ENCODE measurements around the gene GRIK4. TPM values are rescaled to one million over a fixed set of nuclear protein-coding genes. Genes with fewer than 3 reads are reported as not detected.

GRIK4 gene
- total and polyA plus RNA-seq, 9 of the 15 experiments (the other 6 are each of a cell fraction or from before 2014, with no cell fraction given): not detected

GRCh38 chr11:120538707-120539106 lies 27.2 kb downstream of the GRIK4 start:
- H3K36me3 ChIP-seq (ENCODE audit: control insufficient read depth, insufficient read depth, low read length): no peaks in the 10 kb centered on the region
- no peaks in the 10 kb centered on the region for H4K20me1 ChIP-seq (replicated peaks; ENCODE audit: control insufficient read depth, insufficient read depth, low read length)
- DNase-seq (ENCODE audit: extremely low read depth in 1 of 4, low spot score in 3 of 4) (no peak), FAIRE-seq (no peak), ATAC-seq (no peak)
- H3K9me3 ChIP-seq (replicated peaks; ENCODE audit: control insufficient read depth, insufficient read depth, low read depth, low read length): no peaks in the 10 kb centered on the region
- intact Hi-C loops (cut with micrococcal nuclease): no loop called here
- CTCF ChIA-PET (ENCODE audit: low intra/inter-chr PET ratio): no interaction called here
- POLR2A ChIA-PET: interaction anchor here (0.6 kb wide), 1 partner anchor 10 kb away, joined by 4 read pairs; no protein-coding TSS in a partner anchor
- H3K27me3 ChIP-seq (ENCODE audit: control insufficient read depth in 2 of 2, insufficient read depth in 2 of 2, low read length in 2 of 2): peaks cover 9 to 57% of the 10 kb centered on the region in 2 experiments; a peak in 4 of 5 replicates
- no TSS peak for BruUV-seq (replicated peaks)
- in situ Hi-C loops (cut with MboI): no loop called here
- 0 out of 5 replicates have a peak, but pooled peaks cover 0 to 3% of the 10 kb centered on the region in 2 experiments for H3K4me1 ChIP-seq (replicated peaks in 1 of 2; ENCODE audit: control insufficient read depth in 2 of 2, insufficient read depth in 2 of 2, low read length in 2 of 2)
- H3K4me2 ChIP-seq (ENCODE audit: insufficient read depth, low read length): no peak overlapping the region
- H3K79me2 ChIP-seq (ENCODE audit: control insufficient read depth, insufficient read depth, low read length): no peaks in the 10 kb centered on the region
- no peak overlapping the region for H3K4me3 ChIP-seq
- H2AFZ ChIP-seq (ENCODE audit: low read depth, low read length): no peak overlapping the region
- H3K9ac ChIP-seq (ENCODE audit: insufficient read depth in 1 of 2, low read depth in 2 of 2, low read length in 2 of 2): no peak overlapping the region
- 6% methylated on average over 2 of the region's 2 CpGs for WGBS (ENCODE audit: insufficient coverage, low coverage, missing lambda C conversion rate)
- no peaks in the 10 kb centered on the region for H3K9me1 ChIP-seq (ENCODE audit: control insufficient read depth, insufficient read depth, low read length)
- no peak for TF ChIP-seq ZNF41 (CRISPR knock-in tag; conservative IDR thresholded peaks at IDR 0.05)
- TF ChIP-seq ZNF717 (CRISPR knock-in tag; IDR thresholded peaks at IDR 0.05): no peak
- no peak for TF ChIP-seq ARNT (IDR thresholded peaks at IDR 0.05)
- TF ChIP-seq ZNF212 (CRISPR knock-in tag; IDR thresholded peaks at IDR 0.05): no peak
- TF ChIP-seq ZNF217 (CRISPR knock-in tag; IDR thresholded peaks at IDR 0.05): no peak
- TF ChIP-seq PCBP2 (IDR thresholded peaks at IDR 0.05; ENCODE audit: low read depth, low read length, poor library complexity, severe bottlenecking): no peak
- no peak for TF ChIP-seq ZC3H4 (CRISPR knock-in tag; IDR thresholded peaks at IDR 0.05; ENCODE audit: borderline replicate concordance)
- TF ChIP-seq, protein P1, sequence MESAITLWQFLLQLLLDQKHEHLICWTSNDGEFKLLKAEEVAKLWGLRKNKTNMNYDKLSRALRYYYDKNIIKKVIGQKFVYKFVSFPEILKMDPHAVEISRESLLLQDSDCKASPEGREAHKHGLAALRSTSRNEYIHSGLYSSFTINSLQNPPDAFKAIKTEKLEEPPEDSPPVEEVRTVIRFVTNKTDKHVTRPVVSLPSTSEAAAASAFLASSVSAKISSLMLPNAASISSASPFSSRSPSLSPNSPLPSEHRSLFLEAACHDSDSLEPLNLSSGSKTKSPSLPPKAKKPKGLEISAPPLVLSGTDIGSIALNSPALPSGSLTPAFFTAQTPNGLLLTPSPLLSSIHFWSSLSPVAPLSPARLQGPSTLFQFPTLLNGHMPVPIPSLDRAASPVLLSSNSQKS (CRISPR knock-in tag; IDR thresholded peaks at IDR 0.05): no peak
- TF ChIP-seq, protein P2, sequence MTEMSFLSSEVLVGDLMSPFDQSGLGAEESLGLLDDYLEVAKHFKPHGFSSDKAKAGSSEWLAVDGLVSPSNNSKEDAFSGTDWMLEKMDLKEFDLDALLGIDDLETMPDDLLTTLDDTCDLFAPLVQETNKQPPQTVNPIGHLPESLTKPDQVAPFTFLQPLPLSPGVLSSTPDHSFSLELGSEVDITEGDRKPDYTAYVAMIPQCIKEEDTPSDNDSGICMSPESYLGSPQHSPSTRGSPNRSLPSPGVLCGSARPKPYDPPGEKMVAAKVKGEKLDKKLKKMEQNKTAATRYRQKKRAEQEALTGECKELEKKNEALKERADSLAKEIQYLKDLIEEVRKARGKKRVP (CRISPR knock-in tag; IDR thresholded peaks at IDR 0.05): no peak
- TF ChIP-seq TCF7 (IDR thresholded peaks at IDR 0.05; ENCODE audit: borderline replicate concordance): no peak
- TF ChIP-seq KAT2B (IDR thresholded peaks at IDR 0.05; ENCODE audit: low read depth, low read length): no peak
- no peak for TF ChIP-seq FOXK2 (conservative IDR thresholded peaks at IDR 0.05 in 1 of 2, IDR thresholded peaks at IDR 0.05 in 1 of 2; ENCODE audit: low read depth in 2 of 2)
- no peak for TF ChIP-seq LARP7 (IDR thresholded peaks at IDR 0.05)
- no peak for TF ChIP-seq ZBTB26 (CRISPR knock-in tag; IDR thresholded peaks at IDR 0.05)
- TF ChIP-seq ADNP (tag; IDR thresholded peaks at IDR 0.05): no peak
- no peak for TF ChIP-seq SMARCE1 (IDR thresholded peaks at IDR 0.05)
- TF ChIP-seq SMAD4 (CRISPR knock-in tag; conservative IDR thresholded peaks at IDR 0.05): no peak
- no peak for TF ChIP-seq TAF15 (IDR thresholded peaks at IDR 0.05; ENCODE audit: low read depth, low read length)
- TF ChIP-seq, protein P3, sequence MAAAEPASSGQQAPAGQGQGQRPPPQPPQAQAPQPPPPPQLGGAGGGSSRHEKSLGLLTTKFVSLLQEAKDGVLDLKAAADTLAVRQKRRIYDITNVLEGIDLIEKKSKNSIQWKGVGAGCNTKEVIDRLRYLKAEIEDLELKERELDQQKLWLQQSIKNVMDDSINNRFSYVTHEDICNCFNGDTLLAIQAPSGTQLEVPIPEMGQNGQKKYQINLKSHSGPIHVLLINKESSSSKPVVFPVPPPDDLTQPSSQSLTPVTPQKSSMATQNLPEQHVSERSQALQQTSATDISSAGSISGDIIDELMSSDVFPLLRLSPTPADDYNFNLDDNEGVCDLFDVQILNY (CRISPR knock-in tag; IDR thresholded peaks at IDR 0.05): no peak
- no peak overlapping the region for H3K27ac ChIP-seq (ENCODE audit: extremely low read depth, low read depth, low read length)

Data from K562 (cell line).